Erythroblast (primary cell): ENCODE results near the gene WFDC5.

Experiments used
- GATA1 ChIP-seq: IDR thresholded peaks from 2 replicates; pipeline ENCODE4 v1.6.1; 2011; ENCODE audit warnings: low read depth, mild to moderate bottlenecking, control low read depth, low read length, moderate library complexity
- POLR2A ChIP-seq: IDR thresholded peaks from 2 replicates; pipeline ENCODE4 v1.6.1; 2011; ENCODE audit warnings: mild to moderate bottlenecking, low read length

DNA sequence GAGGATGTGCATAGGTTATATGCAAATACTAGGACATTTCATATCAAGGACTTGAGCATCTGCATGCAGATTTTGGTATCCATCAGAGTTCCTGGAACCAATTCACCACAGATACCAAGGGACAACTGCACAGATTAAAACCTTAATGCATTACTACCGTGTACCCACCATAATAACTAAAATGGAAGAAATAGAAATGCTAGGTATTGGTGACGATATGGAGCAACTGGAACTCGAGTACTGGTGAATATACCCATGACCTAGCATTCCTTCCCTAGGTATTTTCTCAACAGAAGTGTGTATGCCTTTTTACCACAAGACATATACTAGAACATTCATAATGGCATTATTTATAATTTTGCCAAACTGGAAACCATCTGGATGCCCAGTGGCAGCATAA lies 32.5 kb downstream of the WFDC5 start:
- no peak for TF ChIP-seq POLR2A
- no peak for TF ChIP-seq GATA1
